NCI-H128 (cell line): ENCODE measurements around the gene DUSP18.
"Not testable (repeated sequence)": the region's sequence is repeated elsewhere in the genome, so short reads cannot be mapped to it uniquely, and the experiment has no call there.

ENCODE experiments used
- DNase-seq: peaks from one replicate; lab custom pipeline; 2025; ENCODE audit not compliant: unreplicated experiment; lab: John Stamatoyannopoulos, UW

DUSP18 gene

GRCh38 chr22:30679895-30680690 lies 12.4 kb upstream of the DUSP18 start:
- DNase-seq: not testable (repeated sequence)

GRCh38 chr22:30676565-30676964 lies 8.9 kb upstream of the DUSP18 start:
- DNase-seq: not testable (repeated sequence)

GRCh38 chr22:30675436-30675835 lies 7.8 kb upstream of the DUSP18 start:
- peak; percentile 2 for DNase-seq

- DNase-seq: no peak
Observed at GRCh38 chr22:30674482-30674881, 6.8 kb upstream of the DUSP18 start.

GRCh38 chr22:30673136-30673535 lies 5.5 kb upstream of the DUSP18 start:
- DNase-seq: no peak

- DNase-seq: no peak
Observed at GRCh38 chr22:30671071-30671470, 3.4 kb upstream of the DUSP18 start.

GRCh38 chr22:30668386-30668710 lies 673 bp upstream of the DUSP18 start:
- no peak for DNase-seq

- DNase-seq: no peak
Observed at GRCh38 chr22:30667107-30667493, 575 bp downstream of the DUSP18 start.

- DNase-seq: no peak
Observed at GRCh38 chr22:30665786-30666185, 1.9 kb downstream of the DUSP18 start.

GRCh38 chr22:30665266-30665665 lies 2.4 kb downstream of the DUSP18 start:
- no peak for DNase-seq

- DNase-seq: no peak
Observed at GRCh38 chr22:30664798-30665197, 2.9 kb downstream of the DUSP18 start.

GRCh38 chr22:30662040-30662439 lies 5.6 kb downstream of the DUSP18 start:
- DNase-seq: peak; percentile 4

GRCh38 chr22:30655532-30655931 lies 12.1 kb downstream of the DUSP18 start:
- DNase-seq: no peak

- no peak for DNase-seq
Observed at GRCh38 chr22:30654361-30654760, 13.3 kb downstream of the DUSP18 start.

- DNase-seq: no peak
Observed at GRCh38 chr22:30652852-30653251, 14.8 kb downstream of the DUSP18 start.

GRCh38 chr22:30650508-30651116 lies 17.1 kb downstream of the DUSP18 start:
- no peak for DNase-seq

GRCh38 chr22:30649430-30650007 lies 18.2 kb downstream of the DUSP18 start:
- DNase-seq: no peak

- DNase-seq: no peak
Observed at GRCh38 chr22:30648825-30649224, 18.9 kb downstream of the DUSP18 start.

- no peak for DNase-seq
Observed at GRCh38 chr22:30647536-30647935, 20.1 kb downstream of the DUSP18 start.

GRCh38 chr22:30646518-30647160 lies 21.0 kb downstream of the DUSP18 start:
- DNase-seq: no peak

- no peak for DNase-seq
Observed at GRCh38 chr22:30643055-30643875, 24.4 kb downstream of the DUSP18 start.
